HCT116 (cell line): Measurements from ENCODE around the gene ZNF224. TPM values are rescaled to one million over a fixed set of nuclear protein-coding genes. Genes with fewer than 3 reads are reported as not detected.

Experiments
- ATAC-seq: fragments of 200-7000 bp; cut with Tn5 transposase; 2 replicates; pipeline ENCODE4 v1.9.1; 2020; ENCODE audit warnings: mild to moderate bottlenecking, moderate library complexity
- BruUV-seq: library from RNA; stranded (reverse); fragments of 400-500 nt; replicated peaks from 2 replicates; lab custom pipeline; 2021; lab: Mats Ljungman, UMichigan
- CTCF ChIA-PET: fragments of 300-600 bp; sonication (Branson Sonifier 250); formaldehyde crosslinking; loops from one replicate; lab custom pipeline; 2021; ENCODE audit warnings: antibody characterized with exemption; lab: Charles Lee
- POLR2A ChIA-PET: fragments of 300-600, 350-600 bp; sonication (Branson Sonifier 250); formaldehyde crosslinking; loops from one replicate; lab custom pipeline; 2021; ENCODE audit warnings: antibody characterized with exemption; lab: Charles Lee
- RAD21 ChIA-PET, 2 experiments: fragments of 300-600 bp; sonication (Branson Sonifier 250); formaldehyde crosslinking; loops; one replicate each; lab custom pipeline; 2023; ENCODE audit warnings: low total read pairs in 2 of 2; ENCODE audit not compliant: uncharacterized antibody in 2 of 2, unreplicated experiment in 2 of 2, low non-redundant PET in 1 of 2; lab: Charles Lee
- DNase-seq: peaks from one replicate; pipeline ENCODE4 v3.0.0-alpha.2; 2010; ENCODE audit warnings: low read depth, low spot score
- H2AFZ ChIP-seq: fragments of 200-600 bp; shearing (Covaris generic), sonication (generic); 2 replicates; pipeline ENCODE4 v1.6.1; 2017; ENCODE audit warnings: low read depth, mixed run types, mixed read lengths, antibody characterized with exemption, low read length; ENCODE audit not compliant: poor library complexity, severe bottlenecking
- H3K27ac ChIP-seq: 2 replicates; pipeline ENCODE4 v1.5.1; 2012; ENCODE audit warnings: low read depth, low read length
- H3K27me3 ChIP-seq: fragments of 200-600 bp; sonication (generic); 2 replicates; pipeline ENCODE4 v1.6.1; 2016; ENCODE audit warnings: mixed run types, low read length, mixed read lengths; ENCODE audit not compliant: insufficient read depth
- H3K36me3 ChIP-seq, 2 experiments: fragments of 200-500 bp in 1 of 2; fragments of 200-600 bp in 1 of 2; sonication (Bioruptor generic) in 1 of 2; sonication (generic) in 1 of 2; 2 replicates each; pipeline versions ENCODE4 v1.5.1 to v1.6.1; 2014 to 2016; ENCODE audit warnings: low read length in 2 of 2, inconsistent platforms in 1 of 2, mixed read lengths in 1 of 2, mixed run types in 1 of 2; ENCODE audit not compliant: insufficient read depth in 2 of 2, control insufficient read depth in 1 of 2
- H3K4me1 ChIP-seq, 2 experiments: fragments of 200-600 bp in 1 of 2; sonication (generic) in 1 of 2; 2 replicates each; pipeline versions ENCODE4 v1.5.1 to v1.6.1; 2012 to 2017; ENCODE audit warnings: low read length in 2 of 2, inconsistent platforms in 1 of 2, mild to moderate bottlenecking in 1 of 2, mixed read lengths in 1 of 2, mixed run types in 1 of 2, moderate library complexity in 1 of 2; ENCODE audit not compliant: insufficient read depth in 2 of 2, control insufficient read depth in 1 of 2
- H3K4me2 ChIP-seq: fragments of 200-600 bp; sonication (generic); 2 replicates; pipeline ENCODE4 v1.6.1; 2017; ENCODE audit warnings: mixed run types, low read length, mixed read lengths
- H3K4me3 ChIP-seq, 2 experiments: fragments of 200-600 bp in 1 of 2; sonication (generic) in 1 of 2; replicated peaks in 1 of 2; 2 replicates each; pipeline ENCODE4 v1.5.1; 2011 to 2016; ENCODE audit warnings: low read length in 2 of 2, control low read depth in 1 of 2, low read depth in 1 of 2, mild to moderate bottlenecking in 1 of 2, mixed read lengths in 1 of 2, mixed run types in 1 of 2
- H3K79me2 ChIP-seq: fragments of 200-600 bp; sonication (generic); 2 replicates; pipeline ENCODE4 v1.6.1; 2017; ENCODE audit warnings: mild to moderate bottlenecking, mixed run types, low read length, moderate library complexity, mixed read lengths; ENCODE audit not compliant: insufficient read depth
- H3K9ac ChIP-seq: fragments of 200-600 bp; sonication (generic); 2 replicates; pipeline ENCODE4 v1.6.1; 2016; ENCODE audit warnings: low read length, mixed read lengths
- H3K9me2 ChIP-seq: fragments of 200-600 bp; sonication (generic), shearing (Covaris generic); 2 replicates; pipeline ENCODE4 v1.6.1; 2017; ENCODE audit warnings: mixed run types, mild to moderate bottlenecking, moderate library complexity; ENCODE audit not compliant: insufficient read depth
- H3K9me3 ChIP-seq, 2 experiments: fragments of 200-500 bp in 1 of 2; fragments of 200-600 bp in 1 of 2; sonication (Bioruptor generic) in 1 of 2; sonication (generic) in 1 of 2; 2 replicates each; pipeline ENCODE4 v1.6.1; 2014 to 2017; ENCODE audit warnings: low read length in 2 of 2, mixed read lengths in 2 of 2, inconsistent platforms in 1 of 2, low read depth in 1 of 2, mild to moderate bottlenecking in 1 of 2, mixed run types in 1 of 2, moderate library complexity in 1 of 2; ENCODE audit not compliant: control insufficient read depth in 1 of 2, insufficient read depth in 1 of 2
- H4K20me1 ChIP-seq: fragments of 200-600 bp; sonication (generic), shearing (Covaris generic); 2 replicates; pipeline ENCODE4 v1.6.1; 2017; ENCODE audit warnings: mixed run types, mild to moderate bottlenecking, moderate library complexity; ENCODE audit not compliant: insufficient read depth
- ATF3 ChIP-seq: IDR thresholded peaks from 2 replicates; pipeline ENCODE4 v1.6.1; 2012
- EGR1 ChIP-seq: IDR thresholded peaks from 2 replicates; pipeline ENCODE4 v1.6.1; 2012; ENCODE audit warnings: low read depth
- ELF1 ChIP-seq: IDR thresholded peaks from 2 replicates; pipeline ENCODE4 v1.6.1; 2012; ENCODE audit warnings: low read depth, borderline replicate concordance
- JUND ChIP-seq: IDR thresholded peaks from 2 replicates; pipeline ENCODE4 v1.6.1; 2012
- POLR2AphosphoS5 ChIP-seq: IDR thresholded peaks from 2 replicates; pipeline ENCODE4 v1.6.1; 2011; ENCODE audit warnings: mild to moderate bottlenecking, low read depth, low read length, moderate library complexity
- RAD21 ChIP-seq: IDR thresholded peaks from 2 replicates; pipeline ENCODE4 v1.6.1; 2012; ENCODE audit warnings: low read depth, mild to moderate bottlenecking
- REST ChIP-seq: IDR thresholded peaks from 2 replicates; pipeline ENCODE4 v1.6.1; 2012; ENCODE audit warnings: low read depth
- intact Hi-C: fragments of 100-400 bp; cut with micrococcal nuclease; formaldehyde crosslinking; loops from 2 replicates; pipeline ENCODE4 v1.10.0; 2022
- total RNA-seq: library from RNA; stranded (reverse); gene quantifications from one replicate; pipeline ENCODE4 v1.2.1, GENCODE V29; 2021; ENCODE audit not compliant: unreplicated experiment

Gene ZNF224
- total RNA-seq, 1 experiment from 2014 or later, result 15.1 TPM

GRCh38 chr19:44066305-44066704, 27.9 kb upstream of the ZNF224 start:
- intact Hi-C loops, result no loop called here
- ChIA-PET RAD21 (no interaction called here), CTCF (no interaction called here)
- Histone ChIP-seq H4K20me1 (no peaks in the 10 kb centered on the region), H3K79me2 (no peaks in the 10 kb centered on the region), H2AFZ (no peak overlapping the region), H3K9ac (no peak overlapping the region), H3K9me3 (peaks cover 0 to 20% of the 10 kb centered on the region in 2 experiments; a peak in 2 of 4 replicates), H3K27me3 (no peaks in the 10 kb centered on the region), H3K4me1 (no peaks in the 10 kb centered on the region), H3K27ac (no peak overlapping the region), H3K9me2 (no peaks in the 10 kb centered on the region)
- BruUV-seq, result no TSS peak
- ATAC-seq (no peak), DNase-seq (no peak)
- no peak for TF ChIP-seq ATF3
- no peak for TF ChIP-seq ELF1
- TF ChIP-seq REST, result no peak
- TF ChIP-seq RAD21, result no peak
- no peak for TF ChIP-seq JUND
- no peak for TF ChIP-seq EGR1
- no peak for TF ChIP-seq POLR2AphosphoS5
- TF ChIP-seq, all 23 proteins: peak for 0
- Histone ChIP-seq H3K4me2 (no peak overlapping the region), H3K36me3 (no peaks in the 10 kb centered on the region), H3K4me3 (no peak overlapping the region)
- POLR2A ChIA-PET, result no interaction called here
